Ishikawa (cell line): ENCODE data around the gene SPACDR.
A peak's percentile ranks its signal among the peaks of the same experiment; 100 is the strongest.

ENCODE experiments used
- CEBPB ChIP-seq: IDR thresholded peaks from 2 replicates; pipeline ENCODE4 v1.6.1; 2012
- CREB1 ChIP-seq: IDR thresholded peaks from 2 replicates; pipeline ENCODE4 v1.6.1; 2012; ENCODE audit warnings: low read depth
- EGR1 ChIP-seq: IDR thresholded peaks from 2 replicates; pipeline ENCODE4 v1.6.1; 2012
- EP300 ChIP-seq: IDR thresholded peaks from 2 replicates; pipeline ENCODE4 v1.6.1; 2012; ENCODE audit warnings: borderline replicate concordance
- FOXM1 ChIP-seq: IDR thresholded peaks from 2 replicates; pipeline ENCODE4 v1.6.1; 2012; ENCODE audit warnings: low read depth, borderline replicate concordance
- NFIC ChIP-seq: IDR thresholded peaks from 2 replicates; pipeline ENCODE4 v1.6.1; 2012
- RAD21 ChIP-seq: IDR thresholded peaks from 2 replicates; pipeline ENCODE4 v1.6.1; 2012; ENCODE audit warnings: low read depth
- REST ChIP-seq: IDR thresholded peaks from 2 replicates; pipeline ENCODE4 v1.6.1; 2012; ENCODE audit warnings: low read depth, mild to moderate bottlenecking
- TAF1 ChIP-seq: IDR thresholded peaks from 2 replicates; pipeline ENCODE4 v1.6.1; 2012; ENCODE audit warnings: low read depth, mild to moderate bottlenecking
- TCF12 ChIP-seq: IDR thresholded peaks from 2 replicates; pipeline ENCODE4 v1.6.1; 2012; ENCODE audit warnings: low read depth
- TEAD4 ChIP-seq: IDR thresholded peaks from 2 replicates; pipeline ENCODE4 v1.6.1; 2012
- USF1 ChIP-seq: IDR thresholded peaks from 2 replicates; pipeline ENCODE4 v1.6.1; 2012
- YY1 ChIP-seq: IDR thresholded peaks from 2 replicates; pipeline ENCODE4 v1.6.1; 2012; ENCODE audit warnings: low read depth
- ZBTB7A ChIP-seq: IDR thresholded peaks from 2 replicates; pipeline ENCODE4 v1.6.1; 2012; ENCODE audit warnings: low read depth
- TF ChIP-seq, protein P1 (sequence below): IDR thresholded peaks from 2 replicates; pipeline ENCODE4 v1.6.1; 2012

The SPACDR gene

DNA sequence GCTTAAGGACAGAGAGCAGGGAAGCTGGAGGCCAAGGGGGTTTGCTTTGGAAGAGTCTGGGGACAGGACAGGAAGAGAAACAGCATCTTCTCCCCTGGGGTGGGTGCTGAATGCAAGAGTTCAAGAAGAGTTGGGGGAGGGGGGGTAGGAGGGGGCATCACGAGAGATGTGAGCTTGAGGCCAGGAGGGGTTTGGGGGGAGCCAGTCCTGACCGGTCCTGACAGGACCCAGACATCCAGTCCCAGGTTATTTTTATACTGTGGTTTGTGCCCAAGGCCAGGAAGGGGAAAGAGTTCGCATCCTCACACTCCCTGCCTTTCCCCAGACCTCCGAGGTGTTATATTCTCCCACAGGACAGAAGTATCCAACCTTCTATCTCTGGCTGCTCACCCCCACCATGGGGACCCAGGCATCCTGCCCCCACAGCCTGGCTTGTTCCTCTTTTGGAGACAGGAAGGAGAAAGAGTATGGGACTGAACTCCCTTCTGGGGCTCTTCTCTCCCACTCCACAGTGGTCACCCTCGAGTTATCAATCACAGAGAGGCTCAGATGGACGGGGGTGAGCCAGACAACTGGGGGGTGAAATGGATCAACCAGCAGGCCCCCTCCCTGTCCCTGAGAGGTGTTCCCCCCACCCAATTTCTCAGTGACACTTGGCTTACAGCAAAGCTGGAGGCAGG, 12.2 kb upstream of the SPACDR start:
- TF ChIP-seq REST (no peak), TCF12 (no peak), CEBPB (no peak), NFIC (no peak), CREB1 (no peak), USF1 (no peak), FOXM1 (no peak), TEAD4 (no peak)

DNA sequence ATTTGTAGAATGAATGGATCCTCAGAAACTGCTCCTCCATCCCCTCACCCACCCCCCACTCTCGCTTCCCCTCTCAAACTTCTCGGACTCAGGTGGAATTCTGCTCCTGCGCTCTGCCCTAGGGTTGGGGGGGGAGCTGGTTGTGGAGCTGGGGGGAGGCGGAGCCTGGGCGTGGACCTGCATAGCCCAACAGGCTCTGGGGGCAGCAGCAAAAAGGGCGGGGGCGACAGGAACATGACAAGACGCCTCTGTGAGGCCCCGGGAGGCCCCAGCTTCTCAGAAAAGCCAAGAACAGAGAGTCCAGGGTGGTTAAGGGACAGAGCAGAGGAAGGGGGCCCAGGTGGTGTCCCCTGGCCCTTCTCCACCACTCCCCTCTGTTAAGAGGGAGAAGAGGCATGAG, 11.5 kb upstream of the SPACDR start:
- TF ChIP-seq CREB1, result no peak
- no peak for TF ChIP-seq TCF12
- TF ChIP-seq FOXM1, result no peak
- no peak for TF ChIP-seq TEAD4
- TF ChIP-seq, protein P1, sequence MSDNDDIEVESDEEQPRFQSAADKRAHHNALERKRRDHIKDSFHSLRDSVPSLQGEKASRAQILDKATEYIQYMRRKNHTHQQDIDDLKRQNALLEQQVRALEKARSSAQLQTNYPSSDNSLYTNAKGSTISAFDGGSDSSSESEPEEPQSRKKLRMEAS, result no peak
- no peak for TF ChIP-seq RAD21
- TF ChIP-seq EGR1, result no peak
- TF ChIP-seq EP300, result no peak
- no peak for TF ChIP-seq YY1
- no peak for TF ChIP-seq USF1
- no peak for TF ChIP-seq NFIC
- no peak for TF ChIP-seq REST

- no peak for TF ChIP-seq YY1
- TF ChIP-seq NFIC, result no peak
- no peak for TF ChIP-seq ZBTB7A
- no peak for TF ChIP-seq TCF12
- no peak for TF ChIP-seq RAD21
- TF ChIP-seq, protein P1, result no peak
- TF ChIP-seq CREB1, result no peak
- TF ChIP-seq EP300, result no peak
- no peak for TF ChIP-seq FOXM1
- no peak for TF ChIP-seq REST
- TF ChIP-seq USF1, result no peak
- TF ChIP-seq TEAD4, result no peak
- TF ChIP-seq CEBPB, result no peak
- TF ChIP-seq EGR1, result no peak
- no peak for TF ChIP-seq TAF1
Measured at GRCh38 chr7:100472854-100473499, 8.9 kb upstream of the SPACDR start.

GRCh38 chr7:100472121-100472851, 8.2 kb upstream of the SPACDR start:
- TF ChIP-seq, protein P1, result peak; percentile 44; the same call in 1 of the 2 replicates
- no peak for TF ChIP-seq CREB1
